ENCODE results near the gene NAA35. TPM values are rescaled to one million over a fixed set of nuclear protein-coding genes. Genes with fewer than 3 reads are reported as not detected.
"Not testable (repeated sequence)": the region's sequence is repeated elsewhere in the genome, so short reads cannot be mapped to it uniquely, and the experiment has no call there.

The NAA35 gene
- polyA plus RNA-seq, 1 experiment: 9.8 TPM

DNA sequence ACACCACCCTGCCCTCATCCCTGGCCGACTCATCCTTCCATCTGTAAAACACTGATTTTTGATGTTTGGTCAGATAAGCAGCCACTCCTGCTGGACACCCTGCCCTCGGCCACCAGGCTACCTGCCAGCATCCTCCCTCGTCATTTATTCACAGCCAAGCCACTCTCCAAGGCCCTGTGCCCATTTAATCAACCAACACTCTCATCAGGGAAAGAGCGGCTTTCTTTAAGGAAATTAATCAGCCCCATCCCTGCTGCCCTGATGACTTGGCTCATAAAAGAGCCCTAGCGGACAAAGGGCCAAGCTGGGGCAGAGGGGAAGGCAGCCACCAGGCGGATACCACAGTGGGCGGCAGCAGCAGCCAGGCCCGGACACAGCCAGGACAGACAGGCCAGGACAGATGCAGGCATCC, 106.0 kb downstream of the NAA35 start:
- TF ChIP-seq, protein P1, sequence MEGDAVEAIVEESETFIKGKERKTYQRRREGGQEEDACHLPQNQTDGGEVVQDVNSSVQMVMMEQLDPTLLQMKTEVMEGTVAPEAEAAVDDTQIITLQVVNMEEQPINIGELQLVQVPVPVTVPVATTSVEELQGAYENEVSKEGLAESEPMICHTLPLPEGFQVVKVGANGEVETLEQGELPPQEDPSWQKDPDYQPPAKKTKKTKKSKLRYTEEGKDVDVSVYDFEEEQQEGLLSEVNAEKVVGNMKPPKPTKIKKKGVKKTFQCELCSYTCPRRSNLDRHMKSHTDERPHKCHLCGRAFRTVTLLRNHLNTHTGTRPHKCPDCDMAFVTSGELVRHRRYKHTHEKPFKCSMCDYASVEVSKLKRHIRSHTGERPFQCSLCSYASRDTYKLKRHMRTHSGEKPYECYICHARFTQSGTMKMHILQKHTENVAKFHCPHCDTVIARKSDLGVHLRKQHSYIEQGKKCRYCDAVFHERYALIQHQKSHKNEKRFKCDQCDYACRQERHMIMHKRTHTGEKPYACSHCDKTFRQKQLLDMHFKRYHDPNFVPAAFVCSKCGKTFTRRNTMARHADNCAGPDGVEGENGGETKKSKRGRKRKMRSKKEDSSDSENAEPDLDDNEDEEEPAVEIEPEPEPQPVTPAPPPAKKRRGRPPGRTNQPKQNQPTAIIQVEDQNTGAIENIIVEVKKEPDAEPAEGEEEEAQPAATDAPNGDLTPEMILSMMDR (IDR thresholded peaks at IDR 0.05; ENCODE audit: insufficient read depth, low read depth, low read length): no peak
- DNase-seq (ENCODE audit: low read depth): no peak
- Histone ChIP-seq H3K36me3 (ENCODE audit: control insufficient read depth, insufficient read depth, low read length) (peaks cover 2% of the 10 kb centered on the region), H3K4me3 (ENCODE audit: low read depth, low read length) (no peak overlapping the region), H3K27me3 (ENCODE audit: control insufficient read depth, insufficient read depth, low read length) (no peaks in the 10 kb centered on the region)
- POLR2A ChIA-PET: no interaction called here
- CTCF ChIA-PET: no interaction called here

DNA sequence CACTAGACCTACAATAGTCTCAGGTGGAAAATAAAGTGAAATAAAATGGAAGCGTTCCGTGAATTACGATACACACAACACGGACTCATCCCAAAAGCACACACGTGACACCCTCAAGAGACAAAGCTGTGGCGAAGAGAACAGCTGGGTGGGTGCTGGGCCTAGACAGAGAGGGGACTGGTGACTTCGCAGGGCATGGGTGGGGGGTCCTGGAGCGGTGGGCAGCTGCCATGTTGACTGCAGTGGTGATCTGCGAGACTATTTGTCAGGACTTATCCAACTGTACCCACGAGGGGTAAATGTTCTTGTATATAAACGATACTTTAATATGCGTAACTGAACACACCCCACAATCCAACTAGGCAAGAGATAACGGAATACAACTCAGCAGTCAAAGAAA, 106.4 kb downstream of the NAA35 start:
- Histone ChIP-seq H3K27me3 (ENCODE audit: control insufficient read depth, insufficient read depth, low read length) (no peaks in the 10 kb centered on the region), H3K36me3 (ENCODE audit: control insufficient read depth, insufficient read depth, low read length) (peaks cover 2% of the 10 kb centered on the region), H3K4me3 (ENCODE audit: low read depth, low read length) (no peak overlapping the region)
- no peak for DNase-seq (ENCODE audit: low read depth)
- ChIA-PET CTCF (no interaction called here), POLR2A (no interaction called here)
- TF ChIP-seq, protein P1 (IDR thresholded peaks at IDR 0.05; ENCODE audit: insufficient read depth, low read depth, low read length): no peak

DNA sequence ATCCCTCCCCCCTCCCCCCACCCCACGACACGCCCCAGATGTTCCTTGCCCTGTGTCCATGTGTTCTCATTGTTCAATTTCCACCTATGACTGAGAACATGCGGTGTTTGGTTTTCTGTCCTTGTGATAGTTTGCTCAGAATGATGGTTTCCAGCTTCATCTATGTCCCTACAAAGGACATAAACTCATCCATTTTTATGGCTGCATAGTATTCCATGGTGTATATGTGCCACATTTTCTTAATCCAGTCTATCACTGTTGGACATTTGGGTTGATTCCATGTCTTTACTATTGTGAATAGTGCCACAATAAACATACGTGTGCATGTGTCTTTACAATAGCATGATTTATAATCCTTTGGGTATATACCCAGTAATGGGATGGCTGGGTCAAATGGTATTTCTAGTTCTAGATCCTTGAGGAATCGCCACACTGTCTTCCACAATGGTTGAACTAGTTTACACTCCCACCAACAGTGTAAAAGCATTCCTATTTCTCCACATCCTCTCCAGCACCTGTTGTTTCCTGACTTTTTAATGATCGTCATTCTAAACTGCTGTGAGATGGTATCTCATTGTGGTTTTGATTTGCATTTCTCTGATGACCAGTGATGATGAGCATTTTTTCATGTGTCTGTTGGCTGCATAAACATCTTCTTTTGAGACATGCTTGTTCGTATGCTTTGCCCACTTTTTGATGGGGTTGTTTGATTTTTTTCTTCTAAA, 107.2 kb downstream of the NAA35 start:
- DNase-seq (ENCODE audit: low read depth); POLR2A ChIA-PET; H3K4me3 ChIP-seq (ENCODE audit: low read depth, low read length); H3K27me3 ChIP-seq (ENCODE audit: control insufficient read depth, insufficient read depth, low read length); H3K36me3 ChIP-seq (ENCODE audit: control insufficient read depth, insufficient read depth, low read length); CTCF ChIA-PET: not testable (repeated sequence)

DNA sequence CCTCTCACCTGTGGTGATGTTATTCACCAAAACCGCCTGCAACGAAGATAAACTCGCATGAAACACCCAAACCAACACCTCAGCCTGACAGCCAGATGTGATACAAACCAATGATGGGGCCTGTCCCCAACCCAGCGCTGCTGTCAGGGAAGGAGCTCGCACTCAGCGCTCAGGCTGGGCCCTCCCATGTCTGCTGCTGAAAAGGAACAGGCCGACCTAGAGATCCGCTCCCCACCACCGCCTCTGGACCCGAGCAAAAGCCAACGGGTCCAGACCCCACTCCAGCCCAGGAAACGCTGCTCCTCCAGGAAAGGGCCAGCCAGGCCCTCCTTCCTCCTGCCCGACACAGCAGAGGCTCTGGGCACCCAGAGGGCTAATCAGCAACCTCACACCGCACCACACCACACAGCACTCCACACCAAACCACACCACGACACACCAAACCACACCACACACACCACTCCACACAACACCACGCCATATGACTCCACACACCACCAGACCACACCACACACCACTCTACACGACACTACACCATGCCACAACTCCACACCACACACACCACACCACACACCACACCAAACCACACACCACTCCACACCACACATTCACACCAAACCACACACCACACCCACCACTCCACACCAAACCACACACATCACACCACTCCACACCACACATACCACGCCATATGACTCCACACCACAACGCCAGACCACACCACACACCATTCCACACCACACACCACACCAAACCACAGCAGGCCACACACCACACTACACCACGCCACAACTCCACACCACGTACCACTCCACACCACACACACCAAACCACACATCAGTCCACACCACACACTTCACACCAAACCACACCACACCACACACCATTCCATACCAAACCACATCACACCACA, 111.9 kb downstream of the NAA35 start:
- Histone ChIP-seq H3K27me3 (ENCODE audit: control insufficient read depth, insufficient read depth, low read length) (no peaks in the 10 kb centered on the region), H3K4me3 (ENCODE audit: low read depth, low read length) (no peak overlapping the region), H3K36me3 (ENCODE audit: control insufficient read depth, insufficient read depth, low read length) (no peaks in the 10 kb centered on the region; the same call in 1 of the 2 replicates)
- ChIA-PET CTCF (no interaction called here), POLR2A (no interaction called here)
- TF ChIP-seq, protein P1 (IDR thresholded peaks at IDR 0.05; ENCODE audit: insufficient read depth, low read depth, low read length): no peak
- no peak for DNase-seq (ENCODE audit: low read depth)

DNA sequence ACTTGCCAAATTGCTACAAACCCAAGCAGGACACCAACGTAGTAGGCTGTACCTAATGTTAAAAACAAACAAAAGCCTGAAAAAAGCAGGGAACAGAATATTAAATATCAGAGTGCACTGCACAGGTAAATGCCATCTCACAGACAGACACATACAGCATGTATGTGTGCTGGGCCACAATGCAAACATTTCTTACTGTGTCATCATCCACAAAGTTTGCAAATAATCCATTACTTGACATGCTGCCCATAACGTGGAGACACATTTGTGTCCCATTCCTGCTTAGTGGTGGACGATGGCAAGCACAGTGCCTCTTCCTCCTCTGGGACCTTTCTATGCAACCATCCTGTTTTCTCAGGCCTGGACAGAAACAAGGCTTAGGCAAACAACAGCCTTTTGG, 113.7 kb downstream of the NAA35 start:
- Histone ChIP-seq H3K4me3 (ENCODE audit: low read depth, low read length) (no peak overlapping the region), H3K36me3 (ENCODE audit: control insufficient read depth, insufficient read depth, low read length) (no peaks in the 10 kb centered on the region; the same call in 1 of the 2 replicates), H3K27me3 (ENCODE audit: control insufficient read depth, insufficient read depth, low read length) (no peaks in the 10 kb centered on the region)
- CTCF ChIA-PET: no interaction called here
- POLR2A ChIA-PET: no interaction called here
- TF ChIP-seq, protein P1 (IDR thresholded peaks at IDR 0.05; ENCODE audit: insufficient read depth, low read depth, low read length): no peak
- no peak for DNase-seq (ENCODE audit: low read depth)
